Fibroblast of lung (primary cell): ENCODE results near the gene WDR26. TPM values are rescaled to one million over a fixed set of nuclear protein-coding genes. Genes with fewer than 3 reads are reported as not detected.

Experiments
- DNase-seq, 2 donors: peaks; one replicate each; pipeline versions ENCODE4 v3.0.0 to v3.0.0-alpha.2; 2010; ENCODE audit warnings: low read depth in 2 of 2
- H2AFZ ChIP-seq: 2 replicates; pipeline ENCODE4 v1.5.1; 2012; ENCODE audit warnings: low read length, control low read depth, inconsistent platforms
- H3K27ac ChIP-seq: 2 replicates; pipeline ENCODE4 v1.5.1; 2011; ENCODE audit warnings: low read length, control low read depth; ENCODE audit not compliant: insufficient read depth
- H3K27me3 ChIP-seq: 2 replicates; pipeline ENCODE4 v1.5.1; 2011; ENCODE audit warnings: mild to moderate bottlenecking, low read length; ENCODE audit not compliant: control insufficient read depth, insufficient read depth
- H3K36me3 ChIP-seq: 2 replicates; pipeline ENCODE4 v1.5.1; 2011; ENCODE audit warnings: low read length; ENCODE audit not compliant: control insufficient read depth, insufficient read depth
- H3K4me1 ChIP-seq: 2 replicates; pipeline ENCODE4 v1.5.1; 2011; ENCODE audit warnings: low read length; ENCODE audit not compliant: control insufficient read depth, insufficient read depth; ENCODE audit errors: extremely low read depth
- H3K4me2 ChIP-seq: 2 replicates; pipeline ENCODE4 v1.5.1; 2011; ENCODE audit warnings: low read length, control low read depth; ENCODE audit not compliant: insufficient read depth; ENCODE audit errors: extremely low read depth
- H3K4me3 ChIP-seq, 4 experiments: fragments of 200-600 bp in 1 of 4; sonication (generic) in 1 of 4; replicated peaks in 1 of 4; 2 replicates each; pipeline ENCODE4 v1.5.1; 2011 to 2016; ENCODE audit warnings: low read length in 4 of 4, low read depth in 3 of 4, mild to moderate bottlenecking in 3 of 4, control low read depth in 2 of 4, inconsistent platforms in 1 of 4, mixed read lengths in 1 of 4; ENCODE audit not compliant: insufficient read depth in 1 of 4; ENCODE audit errors: control extremely low read depth in 1 of 4
- H3K79me2 ChIP-seq: 2 replicates; pipeline ENCODE4 v1.5.1; 2012; ENCODE audit warnings: mild to moderate bottlenecking, low read length, inconsistent platforms; ENCODE audit not compliant: control insufficient read depth, insufficient read depth
- H3K9ac ChIP-seq: 2 replicates; pipeline ENCODE4 v1.5.1; 2011; ENCODE audit warnings: mild to moderate bottlenecking, low read length, control low read depth; ENCODE audit not compliant: insufficient read depth
- H3K9me3 ChIP-seq: 2 replicates; pipeline ENCODE4 v1.5.1; 2012; ENCODE audit warnings: low read depth, low read length; ENCODE audit not compliant: control insufficient read depth, insufficient read depth
- H4K20me1 ChIP-seq: 2 replicates; pipeline ENCODE4 v1.5.1; 2011; ENCODE audit warnings: low read length; ENCODE audit not compliant: control insufficient read depth, insufficient read depth; ENCODE audit errors: extremely low read depth
- EZH2 ChIP-seq: IDR thresholded peaks from 2 replicates; pipeline ENCODE4 v1.5.1; 2012; ENCODE audit warnings: low read length, control low read depth, mild to moderate bottlenecking; ENCODE audit errors: missing control alignments
- polyA plus RNA-seq, 2 donors: library from polyadenylated mRNA; depleted of rRNA in 1 of 2; stranded (reverse) in 1 of 2; unstranded in 1 of 2; fragments of >200 nt; gene quantifications; 2 replicates each; pipeline ENCODE4 v1.2.1, GENCODE V29; 2011 to 2012; ENCODE audit warnings: missing spikeins in 1 of 2
- total RNA-seq: library from RNA; depleted of rRNA; stranded (reverse); fragments of >200 nt; gene quantifications from 2 replicates; pipeline ENCODE4 v1.2.1, GENCODE V29; 2014
- TF ChIP-seq, protein P1 (sequence below), 2 donors: IDR thresholded peaks in 1 of 2; conservative IDR thresholded peaks in 1 of 2; 1 replicate in 1 of 2; 2 replicates in 1 of 2; pipeline ENCODE4 v1.5.1; 2011 to 2012; ENCODE audit warnings: low read length in 2 of 2, control low read depth in 1 of 2, inconsistent platforms in 1 of 2, low read depth in 1 of 2, mild to moderate bottlenecking in 1 of 2

Gene WDR26
- total and polyA plus RNA-seq, 2 donors (not counting 1 experiment from before 2014, with no cell fraction given), result 70.4 to 83.4 TPM

DNA sequence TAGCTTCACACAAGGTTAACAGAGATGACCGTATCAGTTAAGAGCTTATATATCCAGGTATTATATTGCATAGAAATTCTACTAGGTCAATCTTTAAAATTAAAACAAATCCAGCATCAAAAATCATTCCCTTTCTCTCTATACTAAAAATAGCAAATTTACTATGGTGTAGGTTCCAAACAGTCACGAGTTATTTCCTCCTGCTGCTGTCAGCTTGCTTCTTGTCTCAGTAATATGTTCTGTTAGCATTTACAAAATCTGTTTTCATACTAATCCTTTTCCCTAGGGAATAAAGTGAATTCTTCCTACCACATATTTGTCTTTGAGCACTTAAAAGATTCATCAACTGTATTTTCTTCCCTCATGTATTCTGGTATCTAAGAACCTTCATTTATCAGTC lies 2.5 kb downstream of the WDR26 start:
- H4K20me1 ChIP-seq, result peaks cover 7% of the 10 kb centered on the region
- DNase-seq, result peak in 1 of 2 donors; percentile 49

DNA sequence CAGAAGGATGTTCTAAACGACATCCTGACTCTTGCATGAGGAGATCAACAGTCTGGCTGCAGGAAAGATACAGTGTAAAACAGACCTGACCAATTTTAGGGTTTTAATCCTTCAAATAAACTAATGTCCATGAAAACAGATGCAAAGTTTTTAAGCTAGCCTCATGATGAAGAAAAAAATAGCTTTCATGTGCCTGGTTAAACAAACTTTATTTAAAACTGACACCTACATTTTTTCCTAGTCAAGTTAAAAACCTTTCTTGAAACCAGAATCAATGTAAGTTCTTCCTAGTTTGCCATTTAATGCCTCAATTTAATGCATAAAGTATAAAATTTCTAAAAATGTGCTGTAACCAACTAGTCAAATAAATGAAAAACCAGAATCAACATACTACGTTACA lies 2.9 kb downstream of the WDR26 start:
- Histone ChIP-seq H2AFZ (no peak overlapping the region), H3K79me2 (peaks cover 58% of the 10 kb centered on the region), H3K9ac (no peak overlapping the region), H3K27me3 (no peaks in the 10 kb centered on the region), H3K36me3 (no peaks in the 10 kb centered on the region), H4K20me1 (peaks cover 7% of the 10 kb centered on the region), H3K27ac (peak overlapping the region; percentile 41), H3K4me3 (peak overlapping the region; percentile 35 to 96 (median 66)), H3K4me1 (peaks cover 13% of the 10 kb centered on the region), H3K4me2 (peak overlapping the region; percentile 90), H3K9me3 (no peaks in the 10 kb centered on the region)
- no peak for TF ChIP-seq EZH2
- TF ChIP-seq, protein P1, sequence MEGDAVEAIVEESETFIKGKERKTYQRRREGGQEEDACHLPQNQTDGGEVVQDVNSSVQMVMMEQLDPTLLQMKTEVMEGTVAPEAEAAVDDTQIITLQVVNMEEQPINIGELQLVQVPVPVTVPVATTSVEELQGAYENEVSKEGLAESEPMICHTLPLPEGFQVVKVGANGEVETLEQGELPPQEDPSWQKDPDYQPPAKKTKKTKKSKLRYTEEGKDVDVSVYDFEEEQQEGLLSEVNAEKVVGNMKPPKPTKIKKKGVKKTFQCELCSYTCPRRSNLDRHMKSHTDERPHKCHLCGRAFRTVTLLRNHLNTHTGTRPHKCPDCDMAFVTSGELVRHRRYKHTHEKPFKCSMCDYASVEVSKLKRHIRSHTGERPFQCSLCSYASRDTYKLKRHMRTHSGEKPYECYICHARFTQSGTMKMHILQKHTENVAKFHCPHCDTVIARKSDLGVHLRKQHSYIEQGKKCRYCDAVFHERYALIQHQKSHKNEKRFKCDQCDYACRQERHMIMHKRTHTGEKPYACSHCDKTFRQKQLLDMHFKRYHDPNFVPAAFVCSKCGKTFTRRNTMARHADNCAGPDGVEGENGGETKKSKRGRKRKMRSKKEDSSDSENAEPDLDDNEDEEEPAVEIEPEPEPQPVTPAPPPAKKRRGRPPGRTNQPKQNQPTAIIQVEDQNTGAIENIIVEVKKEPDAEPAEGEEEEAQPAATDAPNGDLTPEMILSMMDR (conservative IDR thresholded peaks at IDR 0.05 in 1 of 2, IDR thresholded peaks at IDR 0.05 in 1 of 2; ENCODE audit: low read depth in 1 of 2, low read length in 2 of 2), result no peak
- no peak for DNase-seq

More for the DNA sequence above, 2.5 kb downstream of the WDR26 start:
- H3K9me3 ChIP-seq, result no peaks in the 10 kb centered on the region
- H3K4me3 ChIP-seq, result peak overlapping the region; percentile 35 to 96 (median 66)
- peak overlapping the region; percentile 83 for H3K27ac ChIP-seq
- no peaks in the 10 kb centered on the region for H3K36me3 ChIP-seq
- no peak for TF ChIP-seq EZH2
- TF ChIP-seq, protein P1 (conservative IDR thresholded peaks at IDR 0.05 in 1 of 2, IDR thresholded peaks at IDR 0.05 in 1 of 2; ENCODE audit: low read depth in 1 of 2, low read length in 2 of 2), result no peak
- H3K27me3 ChIP-seq, result no peaks in the 10 kb centered on the region
- peak overlapping the region; percentile 90 for H3K4me2 ChIP-seq
- no peak overlapping the region for H3K9ac ChIP-seq
- H3K79me2 ChIP-seq, result peaks cover 58% of the 10 kb centered on the region
- H3K4me1 ChIP-seq, result peaks cover 11% of the 10 kb centered on the region
- no peak overlapping the region for H2AFZ ChIP-seq

DNA sequence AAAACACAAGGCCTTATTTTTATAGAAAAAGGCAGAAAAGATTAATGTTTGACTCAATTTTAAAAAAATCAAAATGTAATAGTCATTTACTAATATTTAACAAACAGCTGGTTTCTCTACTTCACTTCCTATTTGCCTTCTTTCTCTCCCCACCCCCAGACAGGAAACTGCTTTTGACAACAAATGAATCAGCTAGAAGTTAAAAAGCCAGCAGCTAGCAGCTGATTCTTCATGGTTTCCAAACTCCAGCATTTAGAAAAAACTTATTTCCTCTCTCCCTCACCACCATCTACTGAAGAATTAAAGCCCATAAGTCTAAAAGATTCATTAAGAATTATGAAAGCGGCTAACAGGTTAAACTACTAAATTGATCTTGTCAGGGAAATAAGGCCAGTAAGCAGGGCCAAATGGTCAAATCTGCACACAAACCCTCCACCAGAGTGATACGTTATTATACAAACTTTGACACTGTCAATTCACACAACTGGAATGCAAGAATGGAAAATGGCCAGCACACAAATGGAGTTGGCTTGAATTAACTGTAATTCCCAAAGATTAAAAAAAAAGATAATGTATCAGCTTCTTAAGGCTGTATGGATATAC lies 4.0 kb downstream of the WDR26 start:
- no peaks in the 10 kb centered on the region for H3K9me3 ChIP-seq
- no peaks in the 10 kb centered on the region for H3K36me3 ChIP-seq
- no peak overlapping the region for H2AFZ ChIP-seq
- DNase-seq, result peak; percentile 72 to 80
- H4K20me1 ChIP-seq, result peaks cover 7% of the 10 kb centered on the region
- H3K27ac ChIP-seq, result peak overlapping the region; percentile 21
- H3K27me3 ChIP-seq, result no peaks in the 10 kb centered on the region
- no peak overlapping the region for H3K9ac ChIP-seq
- peak overlapping the region in 3 of 4 experiments; percentile 35 to 96 (median 77) for H3K4me3 ChIP-seq
- H3K79me2 ChIP-seq, result peaks cover 64% of the 10 kb centered on the region
- TF ChIP-seq, protein P1 (conservative IDR thresholded peaks at IDR 0.05 in 1 of 2, IDR thresholded peaks at IDR 0.05 in 1 of 2; ENCODE audit: low read depth in 1 of 2, low read length in 2 of 2), result no peak
- no peak for TF ChIP-seq EZH2
- peak overlapping the region; percentile 90 for H3K4me2 ChIP-seq
- peaks cover 10% of the 10 kb centered on the region for H3K4me1 ChIP-seq
